Measurements from ENCODE around the gene C2orf78. TPM values are rescaled to one million over a fixed set of nuclear protein-coding genes. Genes with fewer than 3 reads are reported as not detected.

C2orf78 gene
- total and polyA plus RNA-seq, 4 donors: 0.02 TPM; not detected in 3

GRCh38 chr2:73766994-73767393 lies 17.0 kb upstream of the C2orf78 start (continued):
- no peak for TF ChIP-seq CTCF (IDR thresholded peaks at IDR 0.05; ENCODE audit: low read depth, low read length, missing input control)
- TF ChIP-seq JUND (IDR thresholded peaks at IDR 0.05): no peak
- TF ChIP-seq TAF1 (conservative IDR thresholded peaks at IDR 0.05): no peak
- TF ChIP-seq RXRA (IDR thresholded peaks at IDR 0.05): no peak
- no peak for TF ChIP-seq MAX (IDR thresholded peaks at IDR 0.05)
- no peak for TF ChIP-seq FOXA1 (IDR thresholded peaks at IDR 0.05)

- H3K4me1 ChIP-seq (ENCODE audit: control insufficient read depth in 4 of 4, insufficient read depth in 4 of 4, low read length in 3 of 4): no peaks in the 10 kb centered on the region
- no peak overlapping the region for H3K4me3 ChIP-seq (ENCODE audit: low read depth in 1 of 3, low read length in 3 of 3)
- no peaks in the 10 kb centered on the region for H3K9me3 ChIP-seq (ENCODE audit: control insufficient read depth in 4 of 4, low read length in 3 of 4)
- H3K27ac ChIP-seq (ENCODE audit: low read depth in 1 of 2, low read length in 2 of 2): no peak overlapping the region
- TF ChIP-seq NR2F2 (IDR thresholded peaks at IDR 0.05): no peak
- H3K27me3 ChIP-seq (ENCODE audit: control insufficient read depth in 4 of 4, insufficient read depth in 4 of 4, low read length in 3 of 4): no peaks in the 10 kb centered on the region
- DNase-seq (ENCODE audit: low spot score): no peak
- H3K9ac ChIP-seq (ENCODE audit: low read depth in 1 of 2, low read length in 2 of 2): no peak overlapping the region
- WGBS: 92% methylated on average over 3 of the region's 3 CpGs
- peaks cover 3 to 58% (median 44%) of the 10 kb centered on the region in 4 donors for H3K36me3 ChIP-seq (ENCODE audit: control insufficient read depth in 4 of 4, insufficient read depth in 3 of 4, low read depth in 1 of 4, low read length in 3 of 4)
Observed at GRCh38 chr2:73770725-73771124, 13.3 kb upstream of the C2orf78 start.

DNA sequence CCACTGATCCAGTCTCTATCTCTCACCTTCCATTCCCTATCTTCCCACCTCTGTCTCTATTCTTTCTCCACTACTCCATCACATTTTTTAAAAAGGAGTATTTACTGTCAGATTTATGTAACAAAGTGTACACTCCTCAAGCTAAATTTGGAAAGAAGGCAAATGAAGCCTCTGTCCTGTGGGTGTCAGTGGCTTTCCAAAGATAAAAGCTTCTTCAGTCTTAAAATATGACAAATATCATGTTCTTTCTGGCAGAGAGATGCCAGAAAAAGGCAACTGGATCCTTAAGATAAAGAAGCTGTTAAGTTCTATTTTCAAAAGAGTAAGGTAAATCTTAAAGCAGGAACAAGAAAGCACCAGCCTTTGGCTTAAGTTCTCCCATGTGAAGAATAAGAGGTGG lies 11.2 kb upstream of the C2orf78 start:
- DNase-seq (ENCODE audit: low spot score): no peak
- Histone ChIP-seq H3K9me3 (ENCODE audit: control insufficient read depth in 4 of 4, low read length in 3 of 4) (no peaks in the 10 kb centered on the region), H3K9ac (ENCODE audit: low read depth in 1 of 2, low read length in 2 of 2) (no peak overlapping the region), H3K36me3 (ENCODE audit: control insufficient read depth in 4 of 4, insufficient read depth in 3 of 4, low read depth in 1 of 4, low read length in 3 of 4) (peaks cover 5 to 55% (median 43%) of the 10 kb centered on the region in 4 donors), H3K4me3 (ENCODE audit: low read depth in 1 of 3, low read length in 3 of 3) (no peak overlapping the region), H3K27ac (ENCODE audit: low read depth in 1 of 2, low read length in 2 of 2) (no peak overlapping the region), H3K4me1 (ENCODE audit: control insufficient read depth in 4 of 4, insufficient read depth in 4 of 4, low read length in 3 of 4) (no peaks in the 10 kb centered on the region), H3K27me3 (ENCODE audit: control insufficient read depth in 4 of 4, insufficient read depth in 4 of 4, low read length in 3 of 4) (no peaks in the 10 kb centered on the region)
- TF ChIP-seq HNF4G (IDR thresholded peaks at IDR 0.05): no peak
- no peak for TF ChIP-seq RXRA (IDR thresholded peaks at IDR 0.05)
- TF ChIP-seq JUND (IDR thresholded peaks at IDR 0.05): no peak

GRCh38 chr2:73776381-73776780 lies 7.6 kb upstream of the C2orf78 start:
- Histone ChIP-seq H3K27ac (ENCODE audit: low read depth in 1 of 2, low read length in 2 of 2) (no peak overlapping the region), H3K27me3 (ENCODE audit: control insufficient read depth in 4 of 4, insufficient read depth in 4 of 4, low read length in 3 of 4) (no peaks in the 10 kb centered on the region), H3K36me3 (ENCODE audit: control insufficient read depth in 4 of 4, insufficient read depth in 3 of 4, low read depth in 1 of 4, low read length in 3 of 4) (peaks cover 5 to 37% (median 31%) of the 10 kb centered on the region in 4 donors), H3K4me1 (ENCODE audit: control insufficient read depth in 4 of 4, insufficient read depth in 4 of 4, low read length in 3 of 4) (peaks cover 0 to 13% (median 9%) of the 10 kb centered on the region in 4 donors), H3K9me3 (ENCODE audit: control insufficient read depth in 4 of 4, low read length in 3 of 4) (no peaks in the 10 kb centered on the region), H3K9ac (ENCODE audit: low read depth in 1 of 2, low read length in 2 of 2) (no peak overlapping the region), H3K4me3 (ENCODE audit: low read depth in 1 of 3, low read length in 3 of 3) (no peak overlapping the region)
- TF ChIP-seq, protein P1, sequence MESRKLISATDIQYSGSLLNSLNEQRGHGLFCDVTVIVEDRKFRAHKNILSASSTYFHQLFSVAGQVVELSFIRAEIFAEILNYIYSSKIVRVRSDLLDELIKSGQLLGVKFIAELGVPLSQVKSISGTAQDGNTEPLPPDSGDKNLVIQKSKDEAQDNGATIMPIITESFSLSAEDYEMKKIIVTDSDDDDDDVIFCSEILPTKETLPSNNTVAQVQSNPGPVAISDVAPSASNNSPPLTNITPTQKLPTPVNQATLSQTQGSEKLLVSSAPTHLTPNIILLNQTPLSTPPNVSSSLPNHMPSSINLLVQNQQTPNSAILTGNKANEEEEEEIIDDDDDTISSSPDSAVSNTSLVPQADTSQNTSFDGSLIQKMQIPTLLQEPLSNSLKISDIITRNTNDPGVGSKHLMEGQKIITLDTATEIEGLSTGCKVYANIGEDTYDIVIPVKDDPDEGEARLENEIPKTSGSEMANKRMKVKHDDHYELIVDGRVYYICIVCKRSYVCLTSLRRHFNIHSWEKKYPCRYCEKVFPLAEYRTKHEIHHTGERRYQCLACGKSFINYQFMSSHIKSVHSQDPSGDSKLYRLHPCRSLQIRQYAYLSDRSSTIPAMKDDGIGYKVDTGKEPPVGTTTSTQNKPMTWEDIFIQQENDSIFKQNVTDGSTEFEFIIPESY (IDR thresholded peaks at IDR 0.05): no peak
- DNase-seq (ENCODE audit: low spot score): no peak
- WGBS: 97% methylated on average over 4 of the region's 4 CpGs
